Measurements from ENCODE around the gene PPP3CA.

Gene PPP3CA

GRCh38 chr4:101128473-101128872 lies 218.9 kb downstream of the PPP3CA start:
- H3K79me2 ChIP-seq (ENCODE audit: insufficient read depth, low read length): peaks cover 15% of the 10 kb centered on the region; the same call in 1 of the 2 replicates
- peak overlapping the region; percentile 19 for H3K27ac ChIP-seq (ENCODE audit: low read depth, low read length, poor library complexity, severe bottlenecking)
- H3K9me3 ChIP-seq (ENCODE audit: low read length): no peaks in the 10 kb centered on the region
- H2AFZ ChIP-seq (ENCODE audit: low read length): no peak overlapping the region
- TF ChIP-seq CTCF (IDR thresholded peaks at IDR 0.05; ENCODE audit: low read length): no peak
- TF ChIP-seq EZH2 (IDR thresholded peaks at IDR 0.05; ENCODE audit: borderline replicate concordance, low read length): no peak
- H3K9ac ChIP-seq (ENCODE audit: low read length): no peak overlapping the region
- no peak overlapping the region for H3K4me2 ChIP-seq (ENCODE audit: low read length)
- H3K4me3 ChIP-seq (ENCODE audit: low read depth, low read length, poor library complexity, severe bottlenecking): no peak overlapping the region
- H3K36me3 ChIP-seq (ENCODE audit: insufficient read depth, low read length): no peaks in the 10 kb centered on the region; the same call in 1 of the 2 replicates
- no peaks in the 10 kb centered on the region for H3K27me3 ChIP-seq (ENCODE audit: insufficient read depth, low read length)
- H3K4me1 ChIP-seq (ENCODE audit: insufficient read depth, low read length, severe bottlenecking): peaks cover 46% of the 10 kb centered on the region
- no peaks in the 10 kb centered on the region for H3F3A ChIP-seq (ENCODE audit: insufficient read depth, low read length)
- H4K20me1 ChIP-seq (ENCODE audit: insufficient read depth, low read length): no peaks in the 10 kb centered on the region
- no peaks in the 10 kb centered on the region for H3K9me2 ChIP-seq (ENCODE audit: low read depth, low read length)

- Histone ChIP-seq H3K9me3 (ENCODE audit: low read length) (no peaks in the 10 kb centered on the region), H2AFZ (ENCODE audit: low read length) (no peak overlapping the region), H4K20me1 (ENCODE audit: insufficient read depth, low read length) (no peaks in the 10 kb centered on the region), H3K79me2 (ENCODE audit: insufficient read depth, low read length) (peaks cover 11% of the 10 kb centered on the region; the same call in 1 of the 2 replicates), H3K4me3 (ENCODE audit: low read depth, low read length, poor library complexity, severe bottlenecking) (peak overlapping the region; percentile 14), H3K9me2 (ENCODE audit: low read depth, low read length) (no peaks in the 10 kb centered on the region), H3K9ac (ENCODE audit: low read length) (peak overlapping the region; percentile 44; the same call in 1 of the 2 replicates), H3F3A (ENCODE audit: insufficient read depth, low read length) (no peaks in the 10 kb centered on the region), H3K27ac (ENCODE audit: low read depth, low read length, poor library complexity, severe bottlenecking) (peak overlapping the region; percentile 91), H3K4me1 (ENCODE audit: insufficient read depth, low read length, severe bottlenecking) (peaks cover 46% of the 10 kb centered on the region), H3K27me3 (ENCODE audit: insufficient read depth, low read length) (no peaks in the 10 kb centered on the region), H3K4me2 (ENCODE audit: low read length) (peak overlapping the region; percentile 70), H3K36me3 (ENCODE audit: insufficient read depth, low read length) (no peaks in the 10 kb centered on the region; the same call in 1 of the 2 replicates)
- TF ChIP-seq EZH2 (IDR thresholded peaks at IDR 0.05; ENCODE audit: borderline replicate concordance, low read length): no peak
- TF ChIP-seq CTCF (IDR thresholded peaks at IDR 0.05; ENCODE audit: low read length): no peak
Measured at GRCh38 chr4:101127176-101127790, 220.0 kb downstream of the PPP3CA start.

DNA sequence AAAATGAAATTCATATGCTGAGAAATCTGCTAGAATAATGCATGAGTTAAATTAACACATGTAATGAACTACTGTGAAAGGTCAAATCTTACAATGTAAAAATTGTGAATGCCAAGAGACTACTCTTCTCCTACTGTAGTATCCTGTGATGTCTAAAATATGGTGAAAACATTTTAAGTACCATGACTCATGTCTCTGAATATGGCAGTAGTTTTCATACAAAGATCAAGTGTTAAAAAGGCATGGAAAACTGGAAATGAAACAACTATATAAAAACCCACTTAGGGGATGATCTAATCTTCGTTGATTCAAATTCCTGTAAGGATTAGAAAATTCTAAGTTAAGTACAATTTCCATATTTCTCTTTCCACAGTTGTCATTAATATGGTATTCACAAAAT lies 221.3 kb downstream of the PPP3CA start:
- Histone ChIP-seq H4K20me1 (ENCODE audit: insufficient read depth, low read length) (no peaks in the 10 kb centered on the region), H3K27ac (ENCODE audit: low read depth, low read length, poor library complexity, severe bottlenecking) (peak overlapping the region; percentile 91), H3K9me2 (ENCODE audit: low read depth, low read length) (no peaks in the 10 kb centered on the region), H3K4me1 (ENCODE audit: insufficient read depth, low read length, severe bottlenecking) (peaks cover 46% of the 10 kb centered on the region), H3K36me3 (ENCODE audit: insufficient read depth, low read length) (no peaks in the 10 kb centered on the region; the same call in 1 of the 2 replicates), H3F3A (ENCODE audit: insufficient read depth, low read length) (no peaks in the 10 kb centered on the region), H2AFZ (ENCODE audit: low read length) (no peak overlapping the region), H3K9me3 (ENCODE audit: low read length) (no peaks in the 10 kb centered on the region), H3K27me3 (ENCODE audit: insufficient read depth, low read length) (no peaks in the 10 kb centered on the region), H3K79me2 (ENCODE audit: insufficient read depth, low read length) (peaks cover 11% of the 10 kb centered on the region; the same call in 1 of the 2 replicates), H3K4me2 (ENCODE audit: low read length) (no peak overlapping the region), H3K4me3 (ENCODE audit: low read depth, low read length, poor library complexity, severe bottlenecking) (no peak overlapping the region), H3K9ac (ENCODE audit: low read length) (no peak overlapping the region)
- TF ChIP-seq CTCF (IDR thresholded peaks at IDR 0.05; ENCODE audit: low read length) (no peak), EZH2 (IDR thresholded peaks at IDR 0.05; ENCODE audit: borderline replicate concordance, low read length) (no peak)
